Fibroblast of skin of left biceps (primary cell): Measurements from ENCODE around the gene MYF5.
A peak's percentile ranks its signal among the peaks of the same experiment; 100 is the strongest.

Experiments
- DNase-seq, 2 experiments: peaks; one replicate each; pipeline ENCODE4 v3.0.0-alpha.2; 2013; ENCODE audit warnings: low read depth in 2 of 2

Gene MYF5

DNA sequence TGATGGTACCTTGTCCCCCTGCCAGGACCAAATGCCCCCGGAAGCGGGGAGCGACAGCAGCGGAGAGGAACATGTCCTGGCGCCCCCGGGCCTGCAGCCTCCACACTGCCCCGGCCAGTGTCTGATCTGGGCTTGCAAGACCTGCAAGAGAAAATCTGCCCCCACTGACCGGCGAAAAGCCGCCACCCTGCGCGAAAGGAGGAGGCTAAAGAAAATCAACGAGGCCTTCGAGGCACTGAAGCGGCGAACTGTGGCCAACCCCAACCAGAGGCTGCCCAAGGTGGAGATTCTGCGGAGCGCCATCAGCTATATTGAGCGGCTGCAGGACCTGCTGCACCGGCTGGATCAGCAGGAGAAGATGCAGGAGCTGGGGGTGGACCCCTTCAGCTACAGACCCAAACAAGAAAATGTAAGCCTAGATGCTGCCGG lies 8.9 kb upstream of the MYF5 start:
- no peak for DNase-seq

- DNase-seq, result no peak
Observed at GRCh38 chr12:80708259-80708974, 8.3 kb upstream of the MYF5 start.

DNA sequence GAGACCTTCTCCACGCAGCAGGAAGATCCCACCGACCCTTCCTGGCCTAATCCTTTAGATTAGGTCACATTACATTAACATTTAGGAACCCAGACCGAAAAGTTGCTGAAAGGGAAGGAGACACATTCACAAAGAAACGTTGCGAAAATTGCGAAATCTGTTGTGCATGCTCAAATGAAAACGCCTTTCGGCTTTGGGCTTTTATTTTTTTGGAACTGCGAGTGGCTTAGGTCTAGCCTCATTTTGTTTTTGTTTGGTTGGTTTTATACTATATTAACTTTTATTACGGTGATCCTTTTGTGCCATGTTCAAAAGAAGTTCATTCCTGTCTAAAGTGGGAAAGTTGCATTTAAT lies 7.8 kb upstream of the MYF5 start:
- no peak for DNase-seq

DNA sequence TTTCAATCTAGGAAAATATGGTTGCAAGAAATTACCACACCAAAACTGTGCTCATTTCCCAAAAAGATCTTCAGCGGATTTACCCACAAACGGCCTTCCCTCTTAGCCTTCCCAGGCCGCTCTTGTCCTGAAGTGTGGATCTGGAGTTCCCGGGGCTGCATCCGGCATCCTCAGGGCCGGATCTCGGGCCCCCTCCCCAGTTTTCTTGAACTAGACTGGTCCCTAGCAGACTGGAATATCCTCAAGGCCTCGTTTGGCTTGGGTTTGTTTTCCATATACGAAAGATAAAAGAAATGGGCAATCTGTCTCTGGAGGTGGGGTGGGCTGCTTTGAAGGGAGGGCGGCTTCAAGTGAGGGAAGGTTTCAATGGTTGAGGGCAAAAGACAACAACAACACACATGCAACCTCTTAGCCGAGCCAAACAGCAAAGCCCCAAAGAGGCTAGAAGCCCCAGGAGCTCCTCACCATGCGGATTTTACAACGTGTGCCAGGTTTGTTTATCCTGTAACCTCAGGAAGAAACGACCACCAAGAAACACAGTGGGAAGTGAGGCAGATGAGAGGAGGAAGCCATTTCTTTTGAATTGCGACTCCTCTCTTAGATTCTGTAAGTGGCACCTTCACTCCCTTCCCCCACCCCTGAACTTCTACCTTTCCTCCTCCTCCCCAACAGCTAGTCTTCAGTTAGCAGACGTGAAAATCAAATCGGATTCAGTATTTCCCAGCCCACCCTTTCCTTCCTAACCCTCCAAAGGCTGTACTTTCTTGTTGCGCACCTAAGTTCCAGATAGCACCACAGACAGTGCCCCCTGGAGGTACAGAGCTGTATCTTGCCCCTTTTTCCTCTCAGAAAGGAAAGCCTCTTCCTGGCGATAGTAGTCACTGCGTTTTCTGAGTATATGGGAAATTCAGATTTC lies 6.6 kb upstream of the MYF5 start:
- DNase-seq, result no peak

- no peak for DNase-seq
Observed at GRCh38 chr12:80710727-80711449, 5.8 kb upstream of the MYF5 start.

DNA sequence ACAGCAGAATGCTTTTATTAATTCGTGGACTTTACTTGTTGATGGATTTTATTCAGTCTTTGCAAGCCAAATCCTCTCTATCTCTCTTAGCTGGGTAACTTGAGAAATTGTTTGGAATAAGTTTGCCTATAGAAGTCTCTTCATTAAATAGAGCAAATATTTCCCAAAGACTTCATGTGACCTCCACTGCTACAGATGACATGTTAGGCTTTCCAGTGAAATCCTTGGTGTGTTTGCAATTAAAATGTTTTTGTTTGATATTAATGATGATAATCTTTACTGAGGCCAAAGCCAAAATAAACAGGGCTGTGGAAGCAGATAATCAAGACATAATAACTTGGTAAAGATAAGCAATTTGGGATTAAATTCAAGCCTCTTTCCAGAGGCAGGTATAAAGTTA lies 4.8 kb upstream of the MYF5 start:
- no peak for DNase-seq

- no peak for DNase-seq
Observed at GRCh38 chr12:80712866-80713265, 3.8 kb upstream of the MYF5 start.

- no peak for DNase-seq
Observed at GRCh38 chr12:80713419-80713818, 3.3 kb upstream of the MYF5 start.

GRCh38 chr12:80714055-80714454 lies 2.7 kb upstream of the MYF5 start:
- no peak for DNase-seq

DNA sequence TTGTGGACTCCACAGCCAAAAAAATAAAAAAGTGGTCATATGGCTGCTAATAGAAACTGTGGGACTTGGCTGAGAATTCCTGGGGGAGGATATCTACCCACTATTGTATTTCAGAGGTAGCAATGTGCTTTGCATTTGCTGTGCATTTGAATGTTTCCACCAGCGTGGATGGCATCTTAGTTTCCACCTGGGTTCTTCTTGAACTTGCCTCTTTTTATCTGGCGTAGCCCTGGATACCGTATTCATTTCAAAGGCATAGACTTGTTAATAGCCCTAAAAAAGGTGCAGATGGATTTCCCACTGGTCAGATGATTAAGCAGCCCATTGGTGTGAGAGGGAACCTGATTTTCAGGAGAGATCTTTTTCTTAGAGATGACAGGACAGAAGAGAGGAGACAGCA lies 1.9 kb upstream of the MYF5 start:
- DNase-seq, result no peak

DNA sequence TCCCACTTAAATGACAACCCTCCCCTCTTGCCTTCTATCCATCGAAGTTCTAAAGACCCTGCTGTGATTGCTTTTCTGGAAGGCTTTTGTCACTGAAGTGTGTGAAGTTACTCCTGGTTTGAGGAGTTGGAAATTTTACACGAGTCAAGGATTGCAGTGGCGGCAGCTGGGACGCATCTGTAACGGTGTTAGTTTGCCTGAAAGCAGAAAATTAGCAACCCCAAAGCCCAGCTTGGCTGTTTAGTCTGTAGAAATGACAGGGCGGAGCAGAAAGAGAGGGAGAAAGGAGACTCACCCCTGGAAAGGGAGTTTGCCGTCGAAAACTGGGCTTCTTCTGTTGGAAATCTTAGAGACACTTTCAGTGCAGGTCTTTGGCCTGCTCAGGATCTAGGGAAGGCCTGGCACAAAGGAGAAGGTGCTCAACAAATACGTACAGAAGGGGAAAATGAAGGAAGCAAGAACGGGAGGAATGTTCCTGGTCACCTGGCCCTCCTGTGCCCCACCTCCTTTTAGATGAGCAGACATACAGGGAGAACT lies 931 bp upstream of the MYF5 start:
- DNase-seq, result no peak

DNA sequence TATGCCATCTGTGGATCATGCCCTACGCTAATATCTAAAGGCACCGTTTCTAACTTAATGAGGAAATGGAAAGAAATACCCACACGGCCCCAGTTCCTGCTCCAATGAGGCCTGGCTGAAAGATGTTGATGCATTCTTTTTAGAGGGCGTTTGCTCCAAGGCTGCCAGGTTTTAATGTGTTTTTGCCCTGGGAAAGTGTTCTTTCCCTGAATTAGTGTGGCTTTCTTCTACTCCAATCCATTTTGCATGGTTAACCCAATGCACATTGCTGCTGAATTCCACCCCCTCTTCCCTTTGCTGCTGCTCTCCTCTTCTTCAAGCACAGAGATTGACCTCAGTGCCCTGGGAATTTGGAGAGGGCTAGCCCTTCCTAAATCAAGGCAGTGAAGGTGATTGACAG lies 1.1 kb downstream of the MYF5 start:
- no peak for DNase-seq

DNA sequence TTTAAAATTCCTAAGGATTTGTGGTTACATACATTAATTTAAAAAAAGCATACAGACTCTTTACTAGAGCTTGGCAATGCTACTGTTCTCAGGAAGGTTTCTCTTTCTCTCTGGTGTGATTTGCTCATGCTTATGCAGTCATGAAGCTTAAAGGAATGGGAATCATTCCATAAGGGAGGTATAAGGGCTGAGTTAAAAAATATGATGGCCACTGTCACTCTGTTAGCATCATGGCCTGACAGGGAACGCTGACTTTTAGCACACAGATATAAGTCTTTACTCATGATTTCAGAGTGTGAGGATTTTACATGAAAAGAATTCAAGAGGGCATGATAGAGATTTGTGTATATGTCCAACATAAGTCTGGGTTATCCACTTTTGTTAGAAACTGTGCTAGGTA lies 3.8 kb downstream of the MYF5 start:
- DNase-seq, result no peak

DNA sequence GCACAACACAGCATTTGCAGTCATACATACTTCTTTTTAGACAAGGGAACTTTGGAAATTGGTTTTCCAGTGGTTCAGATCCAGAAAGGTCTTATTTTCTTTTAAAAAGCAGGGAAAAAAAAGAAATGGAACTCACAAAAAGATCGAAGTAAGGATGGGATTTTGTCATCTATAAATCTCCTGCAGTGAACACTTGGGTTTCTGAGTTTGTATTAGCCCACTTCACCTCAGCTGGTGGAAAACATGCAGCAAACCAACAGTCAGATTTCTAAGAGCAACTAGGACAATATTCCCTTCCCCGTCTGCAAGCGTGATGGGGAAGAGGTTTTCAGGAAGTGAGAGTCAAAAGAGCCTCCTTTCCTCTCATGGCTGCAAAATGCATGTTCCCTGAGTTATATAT lies 4.6 kb downstream of the MYF5 start:
- DNase-seq, result no peak

DNA sequence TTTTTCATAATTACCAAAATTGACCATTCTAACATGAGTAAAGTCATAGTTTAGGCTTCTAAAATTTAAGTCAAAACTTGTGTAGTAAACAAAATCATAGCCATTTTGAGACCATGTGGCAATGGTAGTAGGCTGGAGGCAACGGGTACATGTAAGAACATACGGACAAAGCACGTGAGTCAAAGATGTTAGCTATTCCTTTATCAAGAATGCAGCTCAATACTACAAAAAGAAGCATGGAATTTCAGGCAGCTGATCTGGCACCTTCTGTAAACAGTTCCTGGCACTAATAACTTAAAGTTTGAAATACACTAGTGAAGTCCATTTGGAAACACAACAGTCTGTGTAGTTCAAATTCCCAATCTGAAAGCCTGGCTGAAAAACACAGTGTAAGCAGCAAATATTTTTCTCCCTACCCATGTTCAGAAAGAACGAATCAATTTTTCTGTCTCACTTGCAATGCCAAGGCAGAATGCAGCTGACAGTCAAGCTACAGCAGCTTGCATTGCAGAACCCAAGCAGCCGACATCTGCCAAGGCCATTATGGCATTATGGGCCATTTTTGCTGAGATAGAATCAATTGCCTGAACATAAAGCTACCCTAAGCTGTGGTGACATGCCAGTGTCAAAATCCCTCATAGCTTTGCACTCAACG lies 29.3 kb downstream of the MYF5 start:
- no peak for DNase-seq

- no peak for DNase-seq
Observed at GRCh38 chr12:80747800-80748199, 31.1 kb downstream of the MYF5 start.

- no peak for DNase-seq
Observed at GRCh38 chr12:80749456-80749855, 32.7 kb downstream of the MYF5 start.

GRCh38 chr12:80752464-80752863 lies 35.8 kb downstream of the MYF5 start:
- no peak for DNase-seq

DNA sequence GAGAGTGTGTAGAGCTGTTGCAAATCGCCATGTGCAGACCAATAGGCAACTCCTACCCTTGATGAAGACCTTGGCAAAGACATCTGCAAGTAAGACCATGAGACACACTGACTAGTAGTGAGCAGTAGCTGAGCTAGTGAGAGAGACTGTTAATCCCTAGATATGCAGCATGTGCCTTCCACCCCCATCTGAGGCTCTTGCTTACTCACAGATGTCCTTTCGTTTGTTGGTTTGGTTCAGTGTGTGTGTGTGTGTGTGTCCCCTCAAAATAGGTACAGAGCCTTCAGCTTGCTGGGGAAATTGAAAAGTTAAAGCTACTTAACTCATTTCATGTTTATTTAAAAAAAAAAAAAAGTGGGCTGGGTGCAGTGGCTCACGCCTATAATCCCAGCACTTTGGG lies 37.6 kb downstream of the MYF5 start:
- no peak for DNase-seq

DNA sequence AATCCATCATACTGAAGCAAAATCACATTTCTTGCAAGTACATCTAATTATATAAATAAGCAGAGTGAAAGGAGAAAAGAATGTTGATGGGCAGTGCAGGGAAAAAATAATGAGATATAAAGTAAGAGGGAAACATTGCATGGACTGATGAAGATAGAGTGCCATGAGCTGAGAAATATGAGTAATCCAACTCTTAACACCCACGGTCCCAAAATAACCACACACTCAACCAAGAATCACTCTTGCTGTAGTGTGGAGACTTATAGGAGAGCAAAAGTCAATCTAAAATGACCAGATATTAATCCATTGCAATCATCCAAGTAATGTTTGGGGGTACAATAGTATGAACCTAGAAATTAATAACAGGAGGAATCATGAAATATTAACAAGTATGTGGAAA lies 40.2 kb downstream of the MYF5 start:
- no peak for DNase-seq

- DNase-seq, result no peak
Observed at GRCh38 chr12:80761838-80762237, 45.1 kb downstream of the MYF5 start.

- peak in 1 of 2 experiments; percentile 25 for DNase-seq
Observed at GRCh38 chr12:80763874-80764273, 47.2 kb downstream of the MYF5 start.
